Heart right ventricle (tissue), 16 donors: Measurements from ENCODE around the gene CHEK2. TPM values are rescaled to one million over a fixed set of nuclear protein-coding genes. Genes with fewer than 3 reads are reported as not detected.

ENCODE experiments used
- ATAC-seq, 8 donors: fragments of 200-7000 bp; cut with Tn5 transposase; one replicate each; pipeline ENCODE4 v1.9.1; 2020; ENCODE audit warnings: mild to moderate bottlenecking in 8 of 8, moderate library complexity in 8 of 8, moderate number of reproducible peaks in 1 of 8
- DNase-seq, 2 donors: peaks; one replicate each; pipeline ENCODE4 v3.0.0-alpha.2; 2020
- H3K27ac ChIP-seq, 10 donors: fragments of 200-600 bp; sonication (generic) in 2 of 10; one replicate each; pipeline versions ENCODE4 v1.5.0 to v1.8.0; 2020 to 2022; ENCODE audit warnings: mild to moderate bottlenecking in 3 of 10
- H3K27me3 ChIP-seq, 7 donors: fragments of 200-600 bp; one replicate each; pipeline ENCODE4 v1.8.0; 2021 to 2022; ENCODE audit warnings: mild to moderate bottlenecking in 2 of 7
- H3K36me3 ChIP-seq, 9 donors: fragments of 200-600 bp; sonication (generic) in 1 of 9; one replicate each; pipeline versions ENCODE4 v1.5.0 to v1.8.0; 2020 to 2022; ENCODE audit warnings: mild to moderate bottlenecking in 2 of 9
- H3K4me1 ChIP-seq, 9 donors: fragments of 200-600 bp; sonication (generic) in 1 of 9; one replicate each; pipeline versions ENCODE4 v1.5.0 to v1.8.0; 2020 to 2022; ENCODE audit warnings: mild to moderate bottlenecking in 4 of 9
- H3K4me3 ChIP-seq, 10 donors: fragments of 200-600 bp; sonication (generic) in 2 of 10; one replicate each; pipeline versions ENCODE4 v1.5.0 to v1.8.0; 2020 to 2022; ENCODE audit warnings: mild to moderate bottlenecking in 7 of 10, moderate library complexity in 2 of 10
- H3K9me3 ChIP-seq, 11 donors: fragments of 200-600 bp in 10 of 11; sonication (generic) in 2 of 11; one replicate each; pipeline versions ENCODE4 v1.5.0 to v1.8.0; 2013 to 2022; ENCODE audit warnings: mild to moderate bottlenecking in 2 of 11, control low read depth in 1 of 11, moderate library complexity in 1 of 11
- WGBS, 2 donors: extraction: QIAGEN DNeasy Blood & Tissue Kit; methylation state at CpG; one replicate each; pipeline ENCODE4 v1.1.7; 2013; ENCODE audit warnings: inconsistent platforms in 1 of 2; 5-methylcytosine and 5-hydroxymethylcytosine counted together
- intact Hi-C, 10 donors: fragments of 100-400 bp; cut with DNase I; formaldehyde crosslinking; loops; one replicate each; pipeline versions ENCODE4 v1.11.1 to v1.14.2; 2022
- polyA plus RNA-seq, 2 donors: library from polyadenylated mRNA; stranded (reverse); fragments of 200-250 nt; gene quantifications; one replicate each; pipeline ENCODE4 v1.2.3, GENCODE V29; 2013
- total RNA-seq, 10 donors: library from RNA; stranded (reverse); fragmentation: NEBNext Ultra II Directional in 3 of 10; extraction: Animal tissue kit (Norgen Biotek cat#: 25700) in 3 of 10; gene quantifications; one replicate each; pipeline versions ENCODE4 v1.2.1 to v1.2.4, GENCODE V29; 2021 to 2023
- TF ChIP-seq, protein P1 (sequence below), 9 donors: fragments of 200-600 bp; sonication (generic) in 2 of 9; IDR thresholded peaks; one replicate each; pipeline versions ENCODE4 v1.5.0 to v1.8.0; 2021 to 2022; ENCODE audit warnings: antibody characterized with exemption in 9 of 9, mild to moderate bottlenecking in 5 of 9, moderate library complexity in 1 of 9
- donor health status: Arrhythmogenic right ventricular cardiomyopathy.
- donor health status: ischemic (EF 13 %, LVEDD 7.1; RV severe dilation, severe dysfunction).
- donor health status: healthy with polysubstance abuse.
- donor health status: DM: no; HTN: yes; CAD: no.
- donor health status: DM: no; HTN: no; CAD: no.
- donor health status: ischemic (EF 25% LVEDD 6.9; RV normal size, moderate dysfunction).
- donor health status: ischemic (EF 25% LVEDD 5.7; RV mildly dilated, moderate dysfunction).
- donor health status: healthy.
- donor health status: DM: yes; HTN: yes; CAD: no.
- donor health status: Ischemic cardiomyopathy.
- donor health status: ischemic (EF 35%, LVEDD 5.7; RV mildly dilated, moderate dysfunction).
- donor health status: nonischemic (EF 11% LVEDD 7.7; RV severe dilation, severe dysfunction).
- donor health status: DM: yes; HTN: yes; CAD: no.
- donor health status: PGD.
- donor health status: ischemic (EF 29% LVEDD 5.4; RV normal size, mild dysfunction).
- donor health status: nonischemic (EF 23%, LVEDD 6.1; RV moderate dilation, normal function).

CHEK2 gene
- total and polyA plus RNA-seq, 12 donors, result 0.74 to 8.0 (median 1.7) TPM

DNA sequence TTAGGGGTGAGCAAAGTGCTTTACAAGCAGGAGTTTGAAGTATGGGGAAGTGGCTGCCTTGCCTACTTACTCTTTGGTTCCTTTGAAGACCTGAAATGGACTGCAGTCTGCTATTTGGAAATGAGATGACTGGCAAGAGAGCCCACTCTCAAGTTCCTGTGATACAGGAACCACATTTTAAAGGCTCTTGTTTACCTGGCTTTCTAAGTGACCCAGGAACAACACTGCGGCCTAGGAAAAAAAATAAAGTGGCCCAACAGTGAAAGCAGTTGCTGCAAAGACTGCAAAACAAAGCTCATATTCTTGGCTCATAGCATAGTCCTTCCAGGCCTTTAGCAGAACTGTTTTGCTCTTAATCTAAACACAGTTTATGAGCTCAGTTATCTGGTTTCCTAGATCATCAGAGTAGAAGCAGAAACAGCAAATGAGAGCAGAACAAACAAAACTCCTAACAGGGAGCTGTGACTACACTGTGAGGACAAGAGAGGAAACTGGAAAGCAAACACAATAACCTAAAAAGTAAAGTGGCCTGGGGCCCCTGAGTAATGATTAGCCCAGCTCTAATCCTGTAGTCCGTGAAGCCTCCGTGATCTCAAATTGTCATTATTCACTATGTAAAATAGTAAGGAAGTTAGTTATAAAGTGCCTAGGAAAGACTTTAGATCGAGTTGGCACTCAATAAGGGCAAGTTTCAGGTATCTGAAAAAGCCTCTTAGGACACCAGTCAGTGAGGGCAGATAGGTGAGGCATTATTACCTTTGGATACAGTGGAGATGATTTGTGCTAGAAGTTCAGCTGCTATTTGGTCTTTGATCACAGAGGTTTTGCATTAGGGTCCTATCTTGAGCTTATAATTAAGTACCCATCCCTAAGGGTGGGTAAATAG is 42.4 kb upstream of the CHEK2 start:
- H3K9me3 ChIP-seq, result no peaks in the 10 kb centered on the region
- ATAC-seq (no peak), DNase-seq (no peak)
- H3K27ac ChIP-seq, result no peak overlapping the region
- H3K4me3 ChIP-seq, result no peak overlapping the region
- H3K27me3 ChIP-seq, result no peaks in the 10 kb centered on the region
- TF ChIP-seq, protein P1, sequence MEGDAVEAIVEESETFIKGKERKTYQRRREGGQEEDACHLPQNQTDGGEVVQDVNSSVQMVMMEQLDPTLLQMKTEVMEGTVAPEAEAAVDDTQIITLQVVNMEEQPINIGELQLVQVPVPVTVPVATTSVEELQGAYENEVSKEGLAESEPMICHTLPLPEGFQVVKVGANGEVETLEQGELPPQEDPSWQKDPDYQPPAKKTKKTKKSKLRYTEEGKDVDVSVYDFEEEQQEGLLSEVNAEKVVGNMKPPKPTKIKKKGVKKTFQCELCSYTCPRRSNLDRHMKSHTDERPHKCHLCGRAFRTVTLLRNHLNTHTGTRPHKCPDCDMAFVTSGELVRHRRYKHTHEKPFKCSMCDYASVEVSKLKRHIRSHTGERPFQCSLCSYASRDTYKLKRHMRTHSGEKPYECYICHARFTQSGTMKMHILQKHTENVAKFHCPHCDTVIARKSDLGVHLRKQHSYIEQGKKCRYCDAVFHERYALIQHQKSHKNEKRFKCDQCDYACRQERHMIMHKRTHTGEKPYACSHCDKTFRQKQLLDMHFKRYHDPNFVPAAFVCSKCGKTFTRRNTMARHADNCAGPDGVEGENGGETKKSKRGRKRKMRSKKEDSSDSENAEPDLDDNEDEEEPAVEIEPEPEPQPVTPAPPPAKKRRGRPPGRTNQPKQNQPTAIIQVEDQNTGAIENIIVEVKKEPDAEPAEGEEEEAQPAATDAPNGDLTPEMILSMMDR (IDR thresholded peaks at IDR 0.05), result no peak
- 95 to 97% methylated on average over 4 of the region's 4 CpGs for WGBS, 2 donors
- H3K36me3 ChIP-seq, result peaks cover 0 to 96% (median 61%) of the 10 kb centered on the region in 9 donors
- intact Hi-C loops, result no loop called here
- peaks cover 0 to 21% (median 9%) of the 10 kb centered on the region in 9 donors for H3K4me1 ChIP-seq

DNA sequence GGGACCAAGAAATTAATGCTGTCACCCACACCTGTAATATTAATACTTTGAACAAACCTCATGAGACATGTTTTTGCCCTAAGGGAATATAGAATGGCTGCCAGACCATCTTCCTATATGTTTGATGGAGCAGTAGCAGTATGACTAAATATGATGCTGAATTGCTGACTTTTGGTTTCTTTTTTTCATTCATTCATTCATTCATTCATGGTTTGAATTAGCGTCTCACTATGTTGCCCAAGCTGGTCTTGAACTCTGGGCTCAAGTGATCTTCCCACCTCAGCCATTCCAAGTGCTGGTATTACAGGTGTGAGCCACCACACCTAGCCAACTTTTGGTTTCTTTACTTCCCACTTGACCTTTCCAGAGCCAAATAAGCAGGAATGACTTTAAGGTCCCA is 38.7 kb upstream of the CHEK2 start:
- no peak for DNase-seq
- no peaks in the 10 kb centered on the region for H3K9me3 ChIP-seq
- no peaks in the 10 kb centered on the region for H3K27me3 ChIP-seq
- no peak for ATAC-seq
- H3K27ac ChIP-seq, result no peak overlapping the region
- 95 to 96% methylated on average over 1 of the region's 1 CpG for WGBS, 2 donors
- no peak overlapping the region for H3K4me3 ChIP-seq
- intact Hi-C loops, result no loop called here
- H3K36me3 ChIP-seq, result peaks cover 0 to 93% (median 30%) of the 10 kb centered on the region in 9 donors
- H3K4me1 ChIP-seq, result peaks cover 0 to 36% (median 28%) of the 10 kb centered on the region in 9 donors
- TF ChIP-seq, protein P1 (IDR thresholded peaks at IDR 0.05), result no peak

DNA sequence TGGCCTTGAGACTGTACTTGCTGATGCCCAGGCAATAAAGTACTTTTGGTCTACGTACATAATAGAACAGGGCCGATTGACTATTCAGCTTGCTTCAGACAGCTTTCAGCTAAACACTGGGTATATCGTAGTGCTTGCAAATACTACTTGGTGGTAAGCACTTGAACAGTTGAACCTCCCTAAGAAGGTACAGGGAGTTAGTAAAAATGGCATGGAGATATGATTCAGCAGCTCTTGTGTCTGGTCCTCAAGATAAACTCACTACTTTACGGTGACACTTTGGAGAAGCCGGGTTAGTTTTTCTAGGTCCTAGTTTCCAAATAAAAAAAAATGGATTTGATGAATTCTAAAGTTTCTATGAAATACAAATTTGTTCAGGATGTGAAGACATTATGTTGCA is 38.2 kb upstream of the CHEK2 start:
- TF ChIP-seq, protein P1 (IDR thresholded peaks at IDR 0.05), result no peak
- no peak overlapping the region for H3K27ac ChIP-seq
- no peaks in the 10 kb centered on the region for H3K27me3 ChIP-seq
- WGBS, 2 donors, result 69 to 71% methylated on average over 5 of the region's 5 CpGs
- peaks cover 0 to 93% (median 26%) of the 10 kb centered on the region in 9 donors for H3K36me3 ChIP-seq
- no peak overlapping the region for H3K4me3 ChIP-seq
- intact Hi-C loops, result no loop called here
- peaks cover 0 to 41% (median 33%) of the 10 kb centered on the region in 9 donors for H3K4me1 ChIP-seq
- no peaks in the 10 kb centered on the region for H3K9me3 ChIP-seq
- ATAC-seq (peak in 1 of 8 donors; percentile 33), DNase-seq (no peak)

GRCh38 chr22:28774378-28774777 is 32.8 kb upstream of the CHEK2 start:
- H3K9me3 ChIP-seq, result peaks cover 0 to 2% (median 0%) of the 10 kb centered on the region in 11 donors
- TF ChIP-seq, protein P1 (IDR thresholded peaks at IDR 0.05), result no peak
- ATAC-seq (no peak), DNase-seq (no peak)
- 83 to 86% methylated on average over 1 of the region's 1 CpG for WGBS, 2 donors
- H3K27ac ChIP-seq, result no peak overlapping the region
- peak overlapping the region in 2 of 10 donors; percentile 74 to 79 for H3K4me3 ChIP-seq
- intact Hi-C loops, result no loop called here
- no peaks in the 10 kb centered on the region for H3K27me3 ChIP-seq
- peaks cover 0 to 49% (median 4%) of the 10 kb centered on the region in 9 donors for H3K36me3 ChIP-seq
- peaks cover 7 to 58% (median 42%) of the 10 kb centered on the region in 9 donors for H3K4me1 ChIP-seq
